Measurements from ENCODE around the gene IL37.
A peak's percentile ranks its signal among the peaks of the same experiment; 100 is the strongest.
"Not testable (repeated sequence)": the region's sequence is repeated elsewhere in the genome, so short reads cannot be mapped to it uniquely, and the experiment has no call there.

IL37 gene

GRCh38 chr2:112891385-112891831 lies 19.6 kb upstream of the IL37 start:
- DNase-seq: no peak

- DNase-seq: peak; percentile 64
Observed at GRCh38 chr2:112893752-112894151, 17.2 kb upstream of the IL37 start.

- DNase-seq: no peak
Observed at GRCh38 chr2:112896909-112897623, 13.9 kb upstream of the IL37 start.

GRCh38 chr2:112897624-112897978 lies 13.4 kb upstream of the IL37 start:
- no peak for DNase-seq

GRCh38 chr2:112901431-112902065 lies 9.4 kb upstream of the IL37 start:
- DNase-seq: not testable (repeated sequence)

- no peak for DNase-seq
Observed at GRCh38 chr2:112902816-112903215, 8.1 kb upstream of the IL37 start.

GRCh38 chr2:112904883-112905282 lies 6.1 kb upstream of the IL37 start:
- DNase-seq: peak; percentile 58

GRCh38 chr2:112906276-112906675 lies 4.7 kb upstream of the IL37 start:
- DNase-seq: no peak

- no peak for DNase-seq
Observed at GRCh38 chr2:112907001-112907949, 3.7 kb upstream of the IL37 start.

- DNase-seq: not testable (repeated sequence)
Observed at GRCh38 chr2:112908559-112908958, 2.4 kb upstream of the IL37 start.

- DNase-seq: no peak
Observed at GRCh38 chr2:112910219-112910618, 746 bp upstream of the IL37 start.

- no peak for DNase-seq
Observed at GRCh38 chr2:112912403-112912802, 1.4 kb downstream of the IL37 start.

GRCh38 chr2:112915300-112916144 lies 4.6 kb downstream of the IL37 start:
- DNase-seq: no peak

GRCh38 chr2:112916145-112916571 lies 5.2 kb downstream of the IL37 start:
- no peak for DNase-seq

GRCh38 chr2:112916625-112917247 lies 5.8 kb downstream of the IL37 start:
- DNase-seq: no peak

- no peak for DNase-seq
Observed at GRCh38 chr2:112917856-112918255, 6.9 kb downstream of the IL37 start.

GRCh38 chr2:112918256-112918655 lies 7.3 kb downstream of the IL37 start:
- no peak for DNase-seq

GRCh38 chr2:112919086-112919485 lies 8.1 kb downstream of the IL37 start:
- DNase-seq: no peak

- no peak for DNase-seq
Observed at GRCh38 chr2:112920923-112921532, 10.1 kb downstream of the IL37 start.

GRCh38 chr2:112921982-112922381 lies 11.0 kb downstream of the IL37 start:
- no peak for DNase-seq

- no peak for DNase-seq
Observed at GRCh38 chr2:112923237-112923966, 12.4 kb downstream of the IL37 start.
